ENCODE results near the gene TGIF2. TPM values are rescaled to one million over a fixed set of nuclear protein-coding genes. Genes with fewer than 3 reads are reported as not detected.

Gene TGIF2
- 23.6 and 30.4 TPM in 2 replicates for total RNA-seq

GRCh38 chr20:36573103-36573797, at the start of gene TGIF2:
Gene TGIF2 (plus strand): TSS chr20:36573597. CDS start chr20:36578775, 5,178 bp downstream.

DNA sequence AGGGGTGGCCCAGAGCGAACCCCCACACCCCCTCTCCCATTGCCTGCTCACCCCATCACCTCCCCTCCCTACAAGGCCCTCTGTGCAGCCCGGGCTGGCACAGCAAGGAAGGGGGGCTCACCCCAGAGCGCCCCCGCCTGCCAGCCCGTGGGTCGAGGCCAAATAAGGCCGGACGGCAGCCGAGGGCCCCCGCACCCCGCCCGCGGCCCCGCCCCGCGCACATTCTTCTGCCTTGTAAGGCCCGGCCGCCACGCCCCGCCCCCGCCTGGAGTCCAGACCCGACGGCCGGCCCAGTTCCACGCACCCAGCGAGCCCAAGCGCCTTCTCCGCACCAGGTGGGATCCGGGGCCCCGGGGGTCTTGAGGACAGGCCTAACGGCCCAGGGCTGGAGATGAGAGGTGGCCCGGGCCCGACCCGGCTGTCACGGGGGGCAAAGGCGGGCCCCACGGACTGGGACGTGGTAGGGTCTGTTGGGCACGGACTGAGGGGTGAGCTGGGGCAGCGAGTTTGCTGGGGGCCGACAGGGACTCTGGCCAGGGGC, 32.1 kb upstream of the TGIF2 start, which contains the start of gene MYL9:
Gene MYL9, plus strand, starts transcription at position 293 of the 541 bp plus-strand sequence. CDS start 3,366 bp downstream, outside the sequence.

GRCh38 chr20:36605399-36606157, 32.2 kb downstream of the TGIF2 start, which contains the start of gene RAB5IF:
Gene RAB5IF (plus strand): TSS chr20:36605779. CDS start chr20:36605952, 173 bp downstream.

Small RNA genes lying within 50 kb of the gene (small RNA-seq; reads per million reads assigned to genes)
- not detected for gene RF00017

Other genes with a start within 250 kb of the TGIF2 start
- 7.6 and 13.1 TPM in 2 replicates for gene MYL9, start 32.1 kb upstream of the TGIF2 start, total RNA-seq
- gene RAB5IF, start 32.2 kb downstream of the TGIF2 start, total RNA-seq = 86.9 and 111 TPM in 2 replicates
- gene SLA2, start 72.6 kb downstream of the TGIF2 start, total RNA-seq = 0.10 TPM in 1 of 2 replicates, not detected in the other
- 18.0 and 25.7 TPM in 2 replicates for gene NDRG3, start 172.5 kb downstream of the TGIF2 start, total RNA-seq
- 13.1 and 19.2 TPM in 2 replicates for gene DSN1, start 200.2 kb downstream of the TGIF2 start, total RNA-seq